Measurements from ENCODE around the gene FAM186B.

FAM186B gene

GRCh38 chr12:49556391-49557186 is 48.9 kb downstream of the FAM186B start:
- Mint-ChIP-seq H3K4me3 (no peak overlapping the region), H3K27me3 (ENCODE audit: low read depth) (peaks cover 18% of the 10 kb centered on the region), H3K4me1 (no peaks in the 10 kb centered on the region), H3K9me3 (no peaks in the 10 kb centered on the region), H3K27ac (peak overlapping the region in 1 of 3 experiments; percentile 33), H3K36me3 (ENCODE audit: low read depth) (peaks cover 13% of the 10 kb centered on the region)
- TF ChIP-seq CTCF (IDR thresholded peaks at IDR 0.05; ENCODE audit: unreplicated experiment in 3 of 3), result no peak

GRCh38 chr12:49555631-49556390 is 49.6 kb downstream of the FAM186B start:
- TF ChIP-seq CTCF (IDR thresholded peaks at IDR 0.05; ENCODE audit: unreplicated experiment in 3 of 3), result no peak
- Mint-ChIP-seq H3K9me3 (no peaks in the 10 kb centered on the region), H3K36me3 (ENCODE audit: low read depth) (peaks cover 10% of the 10 kb centered on the region), H3K4me3 (no peak overlapping the region), H3K4me1 (no peaks in the 10 kb centered on the region), H3K27ac (no peak overlapping the region), H3K27me3 (ENCODE audit: low read depth) (peaks cover 23% of the 10 kb centered on the region)

GRCh38 chr12:49554266-49554665 is 51.2 kb downstream of the FAM186B start:
- no peak overlapping the region for H3K27ac Mint-ChIP-seq
- H3K4me1 Mint-ChIP-seq, result no peaks in the 10 kb centered on the region
- TF ChIP-seq CTCF (IDR thresholded peaks at IDR 0.05; ENCODE audit: unreplicated experiment in 3 of 3), result no peak
- H3K9me3 Mint-ChIP-seq, result no peaks in the 10 kb centered on the region
- H3K4me3 Mint-ChIP-seq, result no peak overlapping the region
- peaks cover 4% of the 10 kb centered on the region for H3K36me3 Mint-ChIP-seq (ENCODE audit: low read depth)
- peaks cover 33% of the 10 kb centered on the region for H3K27me3 Mint-ChIP-seq (ENCODE audit: low read depth)

- Mint-ChIP-seq H3K9me3 (no peaks in the 10 kb centered on the region), H3K27ac (peak overlapping the region in 2 of 3 experiments; percentile 3 to 34), H3K36me3 (ENCODE audit: low read depth) (peaks cover 4% of the 10 kb centered on the region), H3K4me1 (no peaks in the 10 kb centered on the region), H3K4me3 (no peak overlapping the region), H3K27me3 (ENCODE audit: low read depth) (peaks cover 38% of the 10 kb centered on the region)
- peak; percentile 31 to 46 (median 38) for TF ChIP-seq CTCF (IDR thresholded peaks at IDR 0.05; ENCODE audit: unreplicated experiment in 3 of 3)
Observed at GRCh38 chr12:49553512-49554088, 51.8 kb downstream of the FAM186B start.

- Mint-ChIP-seq H3K9me3 (no peaks in the 10 kb centered on the region), H3K4me3 (no peak overlapping the region), H3K27me3 (ENCODE audit: low read depth) (peaks cover 45% of the 10 kb centered on the region), H3K36me3 (ENCODE audit: low read depth) (peaks cover 4% of the 10 kb centered on the region), H3K4me1 (peaks cover 4% of the 10 kb centered on the region), H3K27ac (no peak overlapping the region)
- TF ChIP-seq CTCF (IDR thresholded peaks at IDR 0.05; ENCODE audit: unreplicated experiment in 3 of 3), result no peak
Observed at GRCh38 chr12:49552899-49553298, 52.5 kb downstream of the FAM186B start.

Data from nephron (organoid).